HuH-7.5 (cell line): ENCODE data around the gene RCAN1.
"Not testable (repeated sequence)": the region's sequence is repeated elsewhere in the genome, so short reads cannot be mapped to it uniquely, and the experiment has no call there.

ENCODE experiments used
- DNase-seq: peaks from one replicate; pipeline ENCODE4 v3.0.0; 2011; ENCODE audit warnings: low spot score

Gene RCAN1

GRCh38 chr21:34621434-34622350, 6.8 kb upstream of the RCAN1 start:
- DNase-seq: no peak

- no peak for DNase-seq
Observed at GRCh38 chr21:34619841-34620665, 5.1 kb upstream of the RCAN1 start.

DNA sequence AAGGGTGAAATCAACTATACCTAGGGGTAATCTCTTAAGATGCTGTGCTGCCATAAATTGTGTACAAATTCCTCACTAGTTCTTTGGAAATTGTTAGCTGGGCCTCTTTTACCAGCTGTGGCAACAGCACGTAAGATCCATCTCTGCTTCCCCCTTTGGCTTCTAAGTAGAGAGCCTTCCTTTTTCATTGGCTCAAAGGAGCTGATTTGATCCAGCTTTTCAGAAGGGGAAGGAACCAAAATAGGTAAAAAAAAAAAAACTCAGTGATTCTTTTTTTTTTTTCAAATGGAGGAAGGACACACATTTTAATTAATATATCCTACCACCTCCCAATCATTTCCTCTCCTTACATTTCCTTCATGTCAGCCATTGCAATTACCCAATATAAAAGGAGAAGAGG, 4.0 kb upstream of the RCAN1 start:
- DNase-seq: no peak

GRCh38 chr21:34617753-34618339, 2.9 kb upstream of the RCAN1 start:
- DNase-seq: no peak

- DNase-seq: no peak
Observed at GRCh38 chr21:34615487-34615814, 538 bp upstream of the RCAN1 start.

DNA sequence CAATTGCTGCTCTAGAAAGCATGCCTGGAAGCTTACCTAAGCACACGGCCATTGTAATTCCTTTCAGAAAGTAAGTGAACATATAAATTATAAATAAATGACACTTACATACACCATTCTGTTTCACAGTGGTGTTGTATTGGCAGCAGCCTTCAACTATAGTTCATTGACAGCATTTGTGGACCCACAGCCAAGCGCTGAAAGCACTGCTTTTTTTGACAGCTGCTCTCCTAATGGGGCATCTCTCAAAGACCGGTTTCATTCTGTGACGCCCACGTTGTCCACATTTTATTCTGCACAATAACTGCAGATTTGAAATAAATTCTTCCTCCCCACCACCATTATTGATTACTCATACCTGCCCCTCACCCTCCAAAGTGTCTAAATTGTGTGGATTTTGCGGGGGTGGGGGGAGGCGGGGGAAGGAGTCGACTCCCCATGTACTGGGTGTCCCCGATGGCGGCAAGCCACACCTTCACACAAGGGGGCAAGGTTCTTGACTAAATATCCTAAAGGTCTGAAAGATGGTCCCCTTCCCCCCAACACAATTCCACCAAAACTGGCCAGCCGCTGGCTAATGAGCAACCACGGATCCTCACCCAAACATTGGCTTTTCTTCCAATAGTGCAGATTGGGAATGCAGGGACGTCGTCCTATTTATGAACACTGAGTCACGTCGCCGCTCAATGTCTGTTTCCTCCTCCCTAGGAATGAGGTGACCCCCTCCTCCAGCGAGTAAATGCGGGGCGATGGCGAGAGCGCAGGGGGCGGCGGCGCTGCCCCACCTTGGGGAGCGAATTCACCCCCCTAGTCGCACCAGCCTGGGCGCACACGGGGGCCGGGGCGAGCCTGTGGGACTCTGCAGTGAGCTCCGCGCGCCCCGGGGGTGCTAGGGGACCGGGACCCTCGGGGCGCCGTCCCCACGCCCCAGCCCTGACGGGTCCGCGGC, 960 bp downstream of the RCAN1 start:
- DNase-seq: no peak

- DNase-seq: no peak
Observed at GRCh38 chr21:34612557-34612956, 2.4 kb downstream of the RCAN1 start.

- no peak for DNase-seq
Observed at GRCh38 chr21:34612056-34612455, 2.9 kb downstream of the RCAN1 start.

DNA sequence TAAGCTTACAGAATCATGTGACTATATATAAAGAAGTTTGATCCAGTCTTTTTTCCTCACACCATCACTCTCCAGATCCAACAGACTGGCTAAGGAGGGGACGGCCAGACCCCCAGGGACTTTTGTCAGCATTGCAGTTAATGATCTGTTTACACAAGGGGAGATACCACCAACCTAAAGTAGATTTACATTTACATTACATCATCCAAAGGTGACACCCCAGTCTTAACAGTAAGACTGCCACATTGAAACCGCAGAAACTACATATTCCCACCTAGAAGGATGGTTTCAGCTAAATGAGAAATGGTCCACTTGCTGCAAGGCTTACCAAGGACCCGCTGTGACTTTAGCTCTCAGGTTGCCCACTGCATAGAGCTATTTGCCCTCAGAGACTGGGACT, 3.4 kb downstream of the RCAN1 start:
- no peak for DNase-seq

DNA sequence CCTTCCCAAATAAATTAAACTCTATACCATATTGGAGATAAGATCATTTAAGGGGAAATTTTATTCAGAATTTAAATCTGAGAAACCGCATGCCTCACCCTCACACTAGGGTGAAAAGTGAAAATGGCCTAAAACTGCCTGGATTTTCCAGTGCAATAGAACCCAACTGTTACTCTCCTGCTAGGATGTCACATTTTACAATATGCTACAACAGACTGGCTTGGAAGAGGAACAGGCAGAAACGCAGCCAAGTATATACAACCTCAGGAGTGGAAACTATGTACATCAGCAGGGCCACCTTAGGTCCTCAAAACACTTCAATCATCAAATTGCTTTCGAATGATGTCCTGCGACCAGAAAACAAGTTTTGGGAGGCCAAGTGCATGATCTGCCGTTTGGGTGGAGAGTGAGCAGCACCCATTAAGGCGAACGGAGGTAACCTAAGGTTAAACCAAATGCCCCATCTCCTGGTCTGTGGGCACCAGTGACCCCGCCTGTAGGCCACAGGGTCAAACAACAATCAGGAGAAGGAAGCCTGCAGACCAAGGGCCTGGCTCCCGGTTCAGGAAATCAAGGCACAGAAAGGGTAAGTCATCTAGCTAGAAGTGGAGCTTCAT, 4.9 kb downstream of the RCAN1 start:
- no peak for DNase-seq

DNA sequence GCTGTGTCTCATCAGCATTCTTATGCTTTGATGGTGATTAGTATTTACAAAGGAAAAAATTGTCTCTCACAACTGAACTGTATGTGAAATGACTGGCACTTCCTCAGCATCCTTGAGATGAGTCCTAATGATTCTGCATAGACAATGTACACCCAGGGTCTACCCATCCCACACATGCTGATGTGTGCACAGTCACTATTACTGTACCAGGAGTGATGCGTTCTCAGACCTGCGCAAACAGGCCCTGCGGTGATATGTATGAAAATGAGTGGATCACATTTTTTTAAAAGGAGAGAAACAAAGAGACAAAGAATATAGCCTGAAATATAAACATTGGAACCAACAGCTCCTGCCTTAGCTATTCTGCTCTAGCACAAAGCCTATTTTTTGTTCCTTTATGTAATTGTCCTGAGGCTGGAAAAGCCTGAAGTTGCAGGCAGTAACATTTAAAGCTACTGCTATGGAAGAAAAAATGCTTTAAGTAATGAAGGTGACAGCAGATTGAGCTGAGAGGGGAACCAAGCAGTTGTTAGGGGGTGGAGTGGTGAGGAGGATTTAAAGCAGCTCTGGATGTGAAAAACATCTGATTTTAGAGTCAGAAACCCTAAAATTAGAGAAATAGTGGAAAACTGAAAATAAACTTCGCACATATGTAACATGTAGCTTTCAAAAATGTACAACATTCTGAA, 5.5 kb downstream of the RCAN1 start:
- no peak for DNase-seq

DNA sequence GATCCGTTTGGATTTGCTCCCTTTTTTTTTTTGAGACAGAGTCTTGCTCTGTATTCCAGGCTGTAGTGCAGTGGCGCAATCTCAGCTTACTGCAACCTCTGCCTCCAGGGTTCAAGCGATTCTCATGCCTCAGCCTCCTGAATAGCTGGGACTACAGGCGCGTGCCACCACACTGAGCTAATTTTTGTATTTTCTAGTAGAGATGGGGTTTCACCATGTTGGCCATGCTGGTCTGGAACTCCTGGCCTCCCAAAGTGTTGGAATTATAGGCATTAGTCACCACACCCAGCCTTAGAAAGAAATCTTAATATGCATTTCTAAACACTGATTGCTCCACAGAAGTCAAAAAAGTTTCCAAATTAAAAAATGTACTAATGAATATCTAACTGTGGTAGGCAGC, 7.5 kb downstream of the RCAN1 start:
- DNase-seq: not testable (repeated sequence)

- DNase-seq: no peak
Observed at GRCh38 chr21:34606621-34607020, 8.3 kb downstream of the RCAN1 start.

- DNase-seq: no peak
Observed at GRCh38 chr21:34606051-34606450, 8.9 kb downstream of the RCAN1 start.

DNA sequence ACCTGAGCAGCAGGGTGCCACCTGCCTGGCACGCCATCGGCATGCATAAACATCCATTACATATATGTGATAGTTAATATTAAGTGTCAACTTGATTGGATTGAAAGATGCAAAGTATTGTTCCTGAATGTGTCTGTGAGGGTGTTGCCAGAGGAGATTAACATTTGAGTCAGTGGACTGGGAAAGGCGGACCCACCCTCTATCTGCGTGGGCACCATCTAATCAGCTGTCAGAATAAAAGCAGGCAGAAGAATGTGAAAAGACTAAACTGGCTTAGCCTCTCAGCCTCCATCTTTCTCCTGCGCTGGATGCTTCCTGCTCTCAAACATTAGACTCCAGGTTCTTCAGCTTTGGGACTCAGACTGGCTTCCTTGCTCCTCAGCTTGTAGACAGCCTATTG, 10.0 kb downstream of the RCAN1 start:
- DNase-seq: not testable (repeated sequence)

DNA sequence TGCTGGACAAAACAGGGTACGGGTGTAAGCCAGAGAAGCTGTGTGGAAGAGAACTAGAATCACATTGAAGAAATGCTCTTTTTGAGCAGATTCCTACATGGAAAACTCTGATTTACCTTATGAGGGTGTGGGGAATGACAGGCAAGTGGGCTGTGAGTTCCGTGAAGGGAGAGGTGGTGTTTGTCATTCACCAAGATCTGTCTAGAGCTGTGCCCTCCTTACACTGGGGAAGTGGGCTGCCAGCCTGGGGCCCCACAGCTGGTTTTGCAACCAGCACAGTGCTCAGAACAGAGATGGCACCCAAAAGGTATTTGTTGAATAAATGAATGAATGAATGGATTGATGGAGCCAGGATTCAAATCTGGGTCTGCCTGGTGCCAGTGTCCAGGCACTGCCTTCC, 10.4 kb downstream of the RCAN1 start:
- DNase-seq: no peak

GRCh38 chr21:34603710-34604057, 11.2 kb downstream of the RCAN1 start:
- no peak for DNase-seq

DNA sequence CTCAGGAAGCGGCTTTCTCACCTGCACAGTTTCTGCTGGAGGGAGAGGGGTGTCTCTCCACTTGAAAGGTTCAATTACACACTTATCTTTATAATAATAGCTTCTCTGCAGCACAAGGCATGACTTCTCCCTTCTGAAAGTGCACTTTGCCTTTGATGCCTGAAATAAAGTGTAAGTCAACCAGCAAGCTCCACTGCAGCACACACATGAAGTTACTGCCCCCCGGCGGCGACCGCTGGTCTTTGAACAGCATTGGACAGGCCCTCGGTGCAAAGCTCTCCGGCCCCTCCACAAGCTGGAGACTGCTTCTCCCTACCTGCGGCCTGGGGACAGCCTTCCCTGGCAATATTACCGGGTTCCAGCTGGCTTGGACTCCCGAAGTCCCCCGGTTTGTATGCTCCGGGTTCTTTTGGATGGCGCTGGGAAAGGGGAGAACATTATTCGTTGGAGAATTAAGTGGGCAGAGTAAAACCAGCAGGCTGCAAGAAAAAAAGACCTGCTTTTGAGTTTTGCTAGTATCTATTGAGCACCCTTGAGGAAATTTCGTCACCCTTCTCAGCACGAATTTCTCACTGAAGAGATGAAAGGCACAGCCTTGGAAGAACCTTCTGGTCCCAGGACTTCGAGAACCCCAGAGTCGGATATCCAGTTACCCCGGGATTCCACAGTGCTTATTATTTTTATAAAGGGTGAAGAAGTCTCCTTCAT, 11.8 kb downstream of the RCAN1 start:
- peak; percentile 33 for DNase-seq

DNA sequence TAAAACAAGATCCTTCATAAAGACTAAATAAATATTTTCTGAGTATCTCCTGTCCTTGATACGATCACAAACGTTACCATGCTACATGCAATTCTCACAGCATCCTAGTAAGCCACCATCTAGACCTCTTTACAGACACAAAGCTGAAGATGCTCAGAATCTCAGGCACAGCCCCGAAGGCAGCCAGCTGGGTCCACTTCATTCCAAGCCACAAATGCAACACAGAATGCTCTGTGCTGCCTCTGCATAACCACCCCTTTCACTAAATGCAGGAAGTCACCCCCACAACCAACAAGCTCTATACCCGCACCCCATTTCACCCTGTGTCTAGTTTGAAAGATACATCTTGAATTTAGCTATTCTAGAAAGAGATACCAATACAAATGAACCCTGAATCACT, 12.9 kb downstream of the RCAN1 start:
- DNase-seq: no peak

GRCh38 chr21:34599534-34600101, 15.3 kb downstream of the RCAN1 start:
- no peak for DNase-seq
